Vagina (tissue), 2 donors: ENCODE measurements around the gene MAPKAPK5.

Source experiments
- CTCF ChIP-seq, 3 experiments: fragments of 450-650 bp in 2 of 3; fragments of 200-600 bp in 1 of 3; sonication (generic) in 1 of 3; IDR thresholded peaks; one replicate each; pipeline ENCODE4 v1.5.1; 2017 to 2019; ENCODE audit warnings: antibody characterized with exemption in 3 of 3, mild to moderate bottlenecking in 2 of 3, moderate library complexity in 2 of 3
- POLR2A ChIP-seq, 2 donors: fragments of 450-650 bp; IDR thresholded peaks; one replicate each; pipeline ENCODE4 v1.6.1; 2017; ENCODE audit warnings: antibody characterized with exemption in 2 of 2, mild to moderate bottlenecking in 2 of 2, moderate library complexity in 2 of 2

- no peak for TF ChIP-seq CTCF (IDR thresholded peaks at IDR 0.05)
- no peak for TF ChIP-seq POLR2A (IDR thresholded peaks at IDR 0.05)
Observed at GRCh38 chr12:111936869-111937268, 94.8 kb downstream of the MAPKAPK5 start.
